SK-N-SH (cell line): ENCODE measurements around the gene TAAR2. TPM values are rescaled to one million over a fixed set of nuclear protein-coding genes. Genes with fewer than 3 reads are reported as not detected.
"Not testable (repeated sequence)": the region's sequence is repeated elsewhere in the genome, so short reads cannot be mapped to it uniquely, and the experiment has no call there.

Source experiments
- CTCF ChIA-PET: fragments of 300-600, 350-600 bp; formaldehyde crosslinking; extraction: SDS; loops from one replicate; lab custom pipeline; 2021; lab: Yijun Ruan, JAX
- POLR2A ChIA-PET: fragments of 350-600 bp; sonication (Branson Sonifier 250); formaldehyde crosslinking; extraction: SDS; loops from one replicate; lab custom pipeline; 2020; ENCODE audit warnings: antibody characterized with exemption, inconsistent platforms; lab: Yijun Ruan, JAX
- DNase-seq: peaks from one replicate; pipeline ENCODE4 v3.0.0; 2012
- H2AFZ ChIP-seq: fragments of 200-600 bp; sonication (generic); 2 replicates; pipeline ENCODE4 v1.8.1; 2016; ENCODE audit warnings: antibody characterized with exemption, mild to moderate bottlenecking, low read depth
- H3F3A ChIP-seq: fragments of 200-600 bp; sonication (generic); replicated peaks from 2 replicates; pipeline ENCODE3; 2016; ENCODE audit warnings: antibody characterized with exemption, mild to moderate bottlenecking; ENCODE audit not compliant: insufficient read depth
- H3K27ac ChIP-seq, 2 experiments: fragments of 200-500 bp in 1 of 2; fragments of 200-600 bp in 1 of 2; sonication (Bioruptor generic) in 1 of 2; sonication (generic), shearing (Covaris generic) in 1 of 2; 2 replicates each; pipeline versions ENCODE4 v1.5.1 to v1.6.1; 2014 to 2016; ENCODE audit warnings: low read depth in 2 of 2, inconsistent platforms in 1 of 2, low read length in 1 of 2, mild to moderate bottlenecking in 1 of 2, mixed read lengths in 1 of 2
- H3K27me3 ChIP-seq: fragments of 200-600 bp; sonication (generic), shearing (Covaris generic); 2 replicates; pipeline ENCODE4 v1.6.1; 2016; ENCODE audit warnings: mixed run types; ENCODE audit not compliant: insufficient read depth
- H3K36me3 ChIP-seq, 2 experiments: fragments of 200-500 bp in 1 of 2; fragments of 200-600 bp in 1 of 2; sonication (Bioruptor generic) in 1 of 2; sonication (generic) in 1 of 2; replicated peaks in 1 of 2; 2 replicates each; pipeline versions ENCODE3 to v1.5.1; 2014 to 2016; ENCODE audit warnings: low read length in 1 of 2, mild to moderate bottlenecking in 1 of 2; ENCODE audit not compliant: insufficient read depth in 2 of 2, control insufficient read depth in 1 of 2
- H3K4me1 ChIP-seq, 2 experiments: fragments of 200-500 bp in 1 of 2; fragments of 200-600 bp in 1 of 2; sonication (Bioruptor generic) in 1 of 2; sonication (generic), shearing (Covaris generic) in 1 of 2; 2 replicates each; pipeline versions ENCODE4 v1.5.1 to v1.6.1; 2014 to 2016; ENCODE audit warnings: low read depth in 1 of 2, low read length in 1 of 2, mixed run types in 1 of 2; ENCODE audit not compliant: insufficient read depth in 2 of 2, control insufficient read depth in 1 of 2
- H3K4me2 ChIP-seq: fragments of 200-600 bp; sonication (generic), shearing (Covaris generic); 2 replicates; pipeline ENCODE4 v1.6.1; 2017; ENCODE audit warnings: mixed run types
- H3K4me3 ChIP-seq, 2 experiments: fragments of 200-500 bp in 1 of 2; fragments of 200-600 bp in 1 of 2; sonication (Bioruptor generic) in 1 of 2; sonication (generic), shearing (Covaris generic) in 1 of 2; 2 replicates each; pipeline versions ENCODE4 v1.5.1 to v1.8.1; 2014 to 2016; ENCODE audit warnings: low read depth in 2 of 2, inconsistent platforms in 1 of 2, low read length in 1 of 2, mild to moderate bottlenecking in 1 of 2, mixed read lengths in 1 of 2, moderate library complexity in 1 of 2
- H3K79me2 ChIP-seq: fragments of 200-600 bp; sonication (generic); 2 replicates; pipeline ENCODE4 v1.8.1; 2017; ENCODE audit warnings: mild to moderate bottlenecking; ENCODE audit not compliant: insufficient read depth
- H3K9ac ChIP-seq: fragments of 200-600 bp; sonication (generic); 2 replicates; pipeline ENCODE4 v1.6.1; 2017; ENCODE audit warnings: mixed run types
- H3K9me2 ChIP-seq: fragments of 200-600 bp; sonication (generic); 2 replicates; pipeline ENCODE4 v1.6.1; 2017; ENCODE audit warnings: mixed run types
- H3K9me3 ChIP-seq: fragments of 200-600 bp; sonication (generic); 2 replicates; pipeline ENCODE4 v1.6.1; 2017; ENCODE audit warnings: mixed run types, mild to moderate bottlenecking, moderate library complexity
- H4K20me1 ChIP-seq: fragments of 200-600 bp; sonication (generic); 2 replicates; pipeline ENCODE4 v1.6.1; 2017; ENCODE audit warnings: mild to moderate bottlenecking, mixed run types; ENCODE audit not compliant: insufficient read depth
- CHD2 ChIP-seq: fragments of 150-350 bp; IDR thresholded peaks from 2 replicates; pipeline ENCODE4 v1.6.1; 2018; ENCODE audit warnings: low read length; ENCODE audit not compliant: partially characterized antibody
- CTCF ChIP-seq: fragments of 200-600 bp; sonication (generic); IDR thresholded peaks from 2 replicates; pipeline ENCODE4 v1.6.1; 2017; ENCODE audit warnings: antibody characterized with exemption, mild to moderate bottlenecking, moderate library complexity
- EP300 ChIP-seq, 2 experiments: IDR thresholded peaks; 2 replicates each; pipeline versions ENCODE4 v1.4.0 to v1.6.1; 2012; ENCODE audit warnings: borderline replicate concordance in 1 of 2, low read depth in 1 of 2, low read length in 1 of 2
- FOSL2 ChIP-seq: IDR thresholded peaks from 2 replicates; pipeline ENCODE4 v1.4.0; 2012; ENCODE audit warnings: low read depth, mild to moderate bottlenecking, moderate library complexity, borderline replicate concordance
- JUND ChIP-seq: IDR thresholded peaks from 2 replicates; pipeline ENCODE4 v1.4.0; 2012
- REST ChIP-seq: IDR thresholded peaks from 2 replicates; pipeline ENCODE4 v1.6.1; 2012; ENCODE audit warnings: mild to moderate bottlenecking, low read depth, low read length, moderate library complexity
- RFX5 ChIP-seq: IDR thresholded peaks from 2 replicates; pipeline ENCODE4 v1.6.1; 2012; ENCODE audit warnings: mild to moderate bottlenecking, improper control_type of control experiment, low read length
- YY1 ChIP-seq: IDR thresholded peaks from 2 replicates; pipeline ENCODE4 v1.4.0; 2012; ENCODE audit warnings: low read depth, mild to moderate bottlenecking
- WGBS: methylation state at CpG from one replicate; pipeline ENCODE4 v1.1.6; 2017; ENCODE audit warnings: low lambda C conversion rate; 5-methylcytosine and 5-hydroxymethylcytosine counted together
- polyA plus RNA-seq, 3 experiments: library from polyadenylated mRNA; depleted of rRNA; stranded (reverse); fragments of >200 nt; gene quantifications; 2 replicates each; pipeline ENCODE4 v1.2.3, GENCODE V29; 2012

TAAR2 gene
- polyA plus RNA-seq, 1 of the 3 experiments (the other 2 are of a cell fraction) = not detected

GRCh38 chr6:132648356-132648755 lies 24.3 kb upstream of the TAAR2 start:
- Histone ChIP-seq H3K4me3 (no peak overlapping the region), H3K4me2 (no peak overlapping the region), H2AFZ (no peak overlapping the region), H3K9me3 (no peaks in the 10 kb centered on the region), H3K9ac (no peak overlapping the region), H3K4me1 (no peaks in the 10 kb centered on the region), H3K27me3 (0 out of 2 replicates have a peak, but pooled peaks cover 6% of the 10 kb centered on the region), H3K79me2 (no peaks in the 10 kb centered on the region), H4K20me1 (no peaks in the 10 kb centered on the region), H3K27ac (no peak overlapping the region), H3K36me3 (no peaks in the 10 kb centered on the region), H3F3A (no peaks in the 10 kb centered on the region), H3K9me2 (no peaks in the 10 kb centered on the region)
- WGBS = 21% methylated on average over 2 of the region's 2 CpGs
- TF ChIP-seq YY1 (no peak), RFX5 (no peak)
- POLR2A ChIA-PET = no interaction called here
- DNase-seq = no peak
- CTCF ChIA-PET = no interaction called here

GRCh38 chr6:132643547-132643946 lies 19.5 kb upstream of the TAAR2 start:
- H3K36me3 ChIP-seq = no peaks in the 10 kb centered on the region
- no peaks in the 10 kb centered on the region for H3K79me2 ChIP-seq
- ChIA-PET CTCF (interaction anchor here (1.2 kb wide), 1 partner anchor 364 kb away, joined by 3 read pairs; no protein-coding TSS in a partner anchor), POLR2A (no interaction called here)
- H3K27me3 ChIP-seq = 0 out of 2 replicates have a peak, but pooled peaks cover 6% of the 10 kb centered on the region
- no peak overlapping the region for H3K27ac ChIP-seq
- WGBS = 6% methylated on average over 3 of the region's 3 CpGs
- H4K20me1 ChIP-seq = no peaks in the 10 kb centered on the region
- no peak overlapping the region for H3K4me3 ChIP-seq
- no peak overlapping the region for H3K9ac ChIP-seq
- no peaks in the 10 kb centered on the region for H3K9me3 ChIP-seq
- no peak overlapping the region for H3K4me2 ChIP-seq
- DNase-seq = no peak
- TF ChIP-seq CHD2 = no peak
- TF ChIP-seq EP300 (IDR thresholded peaks at IDR 0.05; ENCODE audit: borderline replicate concordance in 1 of 2, low read depth in 1 of 2, low read length in 1 of 2) = no peak
- no peak for TF ChIP-seq REST
- TF ChIP-seq FOSL2 = no peak
- no peak for TF ChIP-seq JUND
- TF ChIP-seq CTCF = no peak
- H3F3A ChIP-seq = no peaks in the 10 kb centered on the region
- H3K4me1 ChIP-seq = no peaks in the 10 kb centered on the region
- no peak overlapping the region for H2AFZ ChIP-seq
- H3K9me2 ChIP-seq = no peaks in the 10 kb centered on the region

- H3K27ac ChIP-seq, H3K36me3 ChIP-seq, H3K4me1 ChIP-seq, H4K20me1 ChIP-seq, H3K79me2 ChIP-seq, POLR2A ChIA-PET, DNase-seq, H2AFZ ChIP-seq, H3K4me3 ChIP-seq, H3F3A ChIP-seq, H3K27me3 ChIP-seq, H3K9me3 ChIP-seq, H3K9ac ChIP-seq, H3K9me2 ChIP-seq, CTCF ChIA-PET, H3K4me2 ChIP-seq: not testable (repeated sequence)
- 0% methylated on average over 1 of the region's 1 CpG for WGBS
Observed at GRCh38 chr6:132637135-132637534, 13.1 kb upstream of the TAAR2 start.

- H3F3A ChIP-seq, H4K20me1 ChIP-seq, H3K4me3 ChIP-seq, H3K9ac ChIP-seq, H3K27ac ChIP-seq, H3K4me1 ChIP-seq, H3K4me2 ChIP-seq, H3K9me2 ChIP-seq, H3K36me3 ChIP-seq, H3K9me3 ChIP-seq, H2AFZ ChIP-seq, H3K79me2 ChIP-seq, CTCF ChIA-PET, H3K27me3 ChIP-seq, DNase-seq, POLR2A ChIA-PET: not testable (repeated sequence)
- 4% methylated on average over 3 of the region's 3 CpGs for WGBS
Observed at GRCh38 chr6:132635906-132636305, 11.8 kb upstream of the TAAR2 start.
